Loucy (cell line): ENCODE measurements around the gene LIMS1.
"Not testable (repeated sequence)": the region's sequence is repeated elsewhere in the genome, so short reads cannot be mapped to it uniquely, and the experiment has no call there.

ENCODE experiments used
- H2AFZ ChIP-seq: fragments of 200-600 bp; sonication (generic); 2 replicates; pipeline ENCODE4 v1.6.0; 2016; ENCODE audit warnings: antibody characterized with exemption, mild to moderate bottlenecking, low read length, moderate library complexity
- H3F3A ChIP-seq: fragments of 200-600 bp; 2 replicates; pipeline ENCODE4 v1.6.0; 2016; ENCODE audit warnings: antibody characterized with exemption, low read depth, mild to moderate bottlenecking
- H3K27me3 ChIP-seq: fragments of 200-600 bp; sonication (generic); 2 replicates; pipeline ENCODE4 v1.6.1; 2014; ENCODE audit warnings: low read length, mild to moderate bottlenecking; ENCODE audit not compliant: insufficient read depth, poor library complexity, severe bottlenecking
- H3K36me3 ChIP-seq: fragments of 200-600 bp; sonication (generic); 2 replicates; pipeline ENCODE4 v1.6.1; 2016; ENCODE audit warnings: low read length; ENCODE audit not compliant: insufficient read depth
- H3K4me1 ChIP-seq: fragments of 200-600 bp; sonication (generic); 2 replicates; pipeline ENCODE4 v1.5.1; 2014; ENCODE audit warnings: low read length, mild to moderate bottlenecking; ENCODE audit not compliant: insufficient read depth, poor library complexity, severe bottlenecking
- H3K4me2 ChIP-seq: fragments of 200-600 bp; sonication (generic); 2 replicates; pipeline ENCODE4 v1.6.0; 2014; ENCODE audit warnings: antibody characterized with exemption, low read length, low read depth, mild to moderate bottlenecking; ENCODE audit not compliant: poor library complexity, severe bottlenecking
- H3K4me3 ChIP-seq: fragments of 200-600 bp; sonication (generic); 2 replicates; pipeline ENCODE4 v1.5.1; 2014; ENCODE audit warnings: low read length, mild to moderate bottlenecking, mixed read lengths; ENCODE audit not compliant: poor library complexity, severe bottlenecking
- H3K79me2 ChIP-seq: fragments of 200-600 bp; sonication (generic); 2 replicates; pipeline ENCODE4 v1.6.1; 2014; ENCODE audit warnings: low read length; ENCODE audit not compliant: insufficient read depth
- H3K9ac ChIP-seq: fragments of 200-600 bp; sonication (generic); 2 replicates; pipeline ENCODE4 v1.6.0; 2014; ENCODE audit warnings: mild to moderate bottlenecking, low read depth, low read length, moderate library complexity; ENCODE audit not compliant: poor library complexity, severe bottlenecking
- H3K9me2 ChIP-seq: fragments of 200-600 bp; sonication (generic); replicated peaks from 2 replicates; pipeline ENCODE4 v1.6.1; 2016; ENCODE audit warnings: low read depth, low read length, mixed read lengths
- H3K9me3 ChIP-seq: fragments of 200-600 bp; sonication (generic); 2 replicates; pipeline ENCODE4 v1.6.1; 2014; ENCODE audit warnings: mild to moderate bottlenecking, antibody characterized with exemption, low read length, low read depth; ENCODE audit not compliant: insufficient read depth
- H4K20me1 ChIP-seq: fragments of 200-600 bp; sonication (generic); 2 replicates; pipeline ENCODE4 v1.6.0; 2014; ENCODE audit warnings: antibody characterized with exemption, low read length, mild to moderate bottlenecking; ENCODE audit not compliant: insufficient read depth, poor library complexity, severe bottlenecking
- EZH2phosphoT487 ChIP-seq: fragments of 200-600 bp; IDR thresholded peaks from 2 replicates; pipeline ENCODE4 v1.6.1; 2018; ENCODE audit warnings: antibody characterized with exemption, mild to moderate bottlenecking, moderate library complexity, borderline replicate concordance
- TF ChIP-seq, protein P1 (sequence below): fragments of 200-600 bp; sonication (generic); conservative IDR thresholded peaks from 2 replicates; pipeline ENCODE4 v1.5.1; 2014; ENCODE audit warnings: mild to moderate bottlenecking, antibody characterized with exemption, low read length

Gene LIMS1

DNA sequence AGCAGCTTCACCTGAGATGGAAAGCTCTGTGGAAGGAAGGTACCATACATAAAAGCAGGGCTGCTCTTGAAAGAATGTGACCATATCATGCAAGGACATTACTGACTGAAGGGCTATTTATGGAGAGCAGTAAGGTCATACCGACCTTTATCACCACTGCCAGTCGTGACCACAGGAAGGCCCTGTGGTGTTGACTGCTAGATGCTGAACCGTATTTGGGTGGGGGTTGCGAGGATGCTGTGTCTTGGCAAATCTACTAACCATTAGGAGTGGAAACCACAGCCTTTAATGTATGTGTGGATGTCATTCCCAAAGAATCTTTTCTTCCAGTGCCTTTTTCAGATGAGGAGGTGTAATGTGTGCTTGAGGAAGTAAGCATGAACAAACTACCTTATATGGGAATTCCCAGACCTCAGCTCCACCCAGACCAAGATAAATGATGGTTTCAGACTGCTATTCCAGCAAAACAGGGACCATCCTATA, 60.8 kb downstream of the LIMS1 start:
- H3K9me3 ChIP-seq, result no peaks in the 10 kb centered on the region
- H4K20me1 ChIP-seq, result no peaks in the 10 kb centered on the region
- H3K36me3 ChIP-seq, result no peaks in the 10 kb centered on the region
- H3F3A ChIP-seq, result peaks cover 16% of the 10 kb centered on the region
- H3K9me2 ChIP-seq, result no peaks in the 10 kb centered on the region
- peak overlapping the region; percentile 87 for H3K4me2 ChIP-seq
- TF ChIP-seq EZH2phosphoT487, result no peak
- TF ChIP-seq, protein P1, sequence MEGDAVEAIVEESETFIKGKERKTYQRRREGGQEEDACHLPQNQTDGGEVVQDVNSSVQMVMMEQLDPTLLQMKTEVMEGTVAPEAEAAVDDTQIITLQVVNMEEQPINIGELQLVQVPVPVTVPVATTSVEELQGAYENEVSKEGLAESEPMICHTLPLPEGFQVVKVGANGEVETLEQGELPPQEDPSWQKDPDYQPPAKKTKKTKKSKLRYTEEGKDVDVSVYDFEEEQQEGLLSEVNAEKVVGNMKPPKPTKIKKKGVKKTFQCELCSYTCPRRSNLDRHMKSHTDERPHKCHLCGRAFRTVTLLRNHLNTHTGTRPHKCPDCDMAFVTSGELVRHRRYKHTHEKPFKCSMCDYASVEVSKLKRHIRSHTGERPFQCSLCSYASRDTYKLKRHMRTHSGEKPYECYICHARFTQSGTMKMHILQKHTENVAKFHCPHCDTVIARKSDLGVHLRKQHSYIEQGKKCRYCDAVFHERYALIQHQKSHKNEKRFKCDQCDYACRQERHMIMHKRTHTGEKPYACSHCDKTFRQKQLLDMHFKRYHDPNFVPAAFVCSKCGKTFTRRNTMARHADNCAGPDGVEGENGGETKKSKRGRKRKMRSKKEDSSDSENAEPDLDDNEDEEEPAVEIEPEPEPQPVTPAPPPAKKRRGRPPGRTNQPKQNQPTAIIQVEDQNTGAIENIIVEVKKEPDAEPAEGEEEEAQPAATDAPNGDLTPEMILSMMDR, result no peak
- H3K4me3 ChIP-seq, result peak overlapping the region; percentile 62
- peaks cover 55% of the 10 kb centered on the region for H3K79me2 ChIP-seq
- H3K9ac ChIP-seq, result peak overlapping the region; percentile 77
- H2AFZ ChIP-seq, result no peak overlapping the region
- peaks cover 57% of the 10 kb centered on the region for H3K4me1 ChIP-seq
- H3K27me3 ChIP-seq, result no peaks in the 10 kb centered on the region

DNA sequence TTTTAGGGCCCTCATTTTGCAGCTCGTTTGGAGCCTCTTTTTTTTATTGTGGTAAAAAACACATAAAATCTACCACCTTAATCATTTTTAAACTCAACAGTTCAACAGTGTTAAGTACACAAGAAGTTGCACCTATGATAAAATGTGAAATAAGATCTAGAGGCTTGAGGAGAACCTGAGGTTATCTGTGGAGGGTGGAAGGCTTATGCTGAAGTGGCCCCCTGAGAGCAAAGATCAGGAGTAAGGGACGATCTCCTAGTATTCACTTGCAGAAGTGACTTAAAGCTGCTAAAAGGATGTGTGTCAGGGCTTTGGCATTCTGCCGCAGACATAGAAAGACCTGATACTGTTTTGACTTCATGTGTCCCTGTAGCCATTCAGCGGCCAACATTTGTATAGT, 61.5 kb downstream of the LIMS1 start:
- H4K20me1 ChIP-seq, H3K36me3 ChIP-seq, H3K9me2 ChIP-seq, H2AFZ ChIP-seq, H3K27me3 ChIP-seq, H3K9me3 ChIP-seq: not testable (repeated sequence)
- H3F3A ChIP-seq, result peaks cover 16% of the 10 kb centered on the region
- H3K4me2 ChIP-seq, result peak overlapping the region; percentile 87
- H3K9ac ChIP-seq, result peak overlapping the region; percentile 73
- H3K4me1 ChIP-seq, result peaks cover 50% of the 10 kb centered on the region
- peak overlapping the region; percentile 62 for H3K4me3 ChIP-seq
- peaks cover 52% of the 10 kb centered on the region for H3K79me2 ChIP-seq

DNA sequence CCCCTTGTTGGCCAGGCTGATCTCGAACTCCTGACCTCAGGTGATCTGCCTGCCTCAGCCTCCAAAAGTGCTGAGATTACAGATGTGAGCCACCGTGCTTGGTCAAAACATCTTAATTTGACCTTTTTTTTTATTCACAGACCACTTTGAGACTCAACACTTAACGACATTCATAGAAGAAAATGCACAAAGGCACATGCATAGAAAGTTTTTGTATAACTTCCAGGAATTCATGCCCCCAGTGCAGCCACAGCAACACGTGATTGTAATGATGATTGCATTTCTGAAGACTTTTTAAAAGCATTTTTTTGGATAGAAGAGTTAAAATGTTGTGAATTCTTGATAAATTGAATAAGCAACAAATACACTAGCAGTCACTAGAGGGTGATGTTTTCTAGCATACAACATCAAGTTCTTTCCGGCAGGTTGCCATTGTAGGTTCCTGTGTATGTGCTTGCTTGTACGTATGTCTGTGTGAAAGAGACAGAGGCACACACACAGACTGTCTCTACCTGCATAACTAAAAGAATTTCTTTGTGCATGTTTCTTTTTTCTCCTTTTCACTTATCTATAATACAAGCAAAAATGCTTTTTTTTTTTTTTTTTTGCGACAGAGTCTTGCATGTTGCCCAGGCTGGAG, 63.0 kb downstream of the LIMS1 start:
- peaks cover 51% of the 10 kb centered on the region for H3K79me2 ChIP-seq
- H3K4me2 ChIP-seq, H3K4me3 ChIP-seq, H4K20me1 ChIP-seq, H3K27me3 ChIP-seq, H2AFZ ChIP-seq, H3K36me3 ChIP-seq, H3K9me3 ChIP-seq, H3K9me2 ChIP-seq: not testable (repeated sequence)
- H3F3A ChIP-seq, result peaks cover 16% of the 10 kb centered on the region
- H3K4me1 ChIP-seq, result peaks cover 43% of the 10 kb centered on the region
- H3K9ac ChIP-seq, result peak overlapping the region; percentile 13
- TF ChIP-seq, protein P1, result peak; percentile 51

DNA sequence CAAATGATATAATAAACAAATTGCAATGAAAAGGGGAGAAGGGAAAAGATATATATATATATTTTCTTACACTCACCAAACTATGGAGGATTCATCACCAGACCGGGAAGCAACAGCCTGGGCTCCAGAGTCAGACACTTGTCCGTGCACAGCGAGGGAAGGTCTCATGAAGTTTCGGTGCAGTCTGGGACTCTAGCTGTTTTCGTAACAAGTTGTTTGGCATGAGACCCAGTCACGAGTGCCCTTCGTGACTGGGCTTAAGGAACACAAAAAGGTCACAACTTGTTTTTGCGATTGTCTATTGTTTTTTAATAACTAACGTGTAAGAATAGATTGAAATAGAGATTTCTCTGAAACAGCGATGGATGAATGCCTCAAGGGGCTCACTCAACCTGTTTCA, 66.9 kb downstream of the LIMS1 start:
- H3K9me2 ChIP-seq, H2AFZ ChIP-seq, H3K27me3 ChIP-seq, H3K36me3 ChIP-seq, H3K9me3 ChIP-seq, H3K4me3 ChIP-seq, H3K4me2 ChIP-seq, H3K9ac ChIP-seq, H4K20me1 ChIP-seq, H3F3A ChIP-seq: not testable (repeated sequence)
- Histone ChIP-seq H3K4me1 (peaks cover 35% of the 10 kb centered on the region), H3K79me2 (peaks cover 75% of the 10 kb centered on the region)
